Occipital lobe (tissue), 2 donors: ENCODE results near the gene MT2A. TPM values are rescaled to one million over a fixed set of nuclear protein-coding genes. Genes with fewer than 3 reads are reported as not detected.

Source experiments
- DNase-seq: peaks from one replicate; lab custom pipeline; 2025; lab: John Stamatoyannopoulos, UW
- total RNA-seq: library from RNA; depleted of rRNA; stranded (reverse); fragments of >200 nt; gene quantifications from one replicate; pipeline ENCODE4 v1.2.3, GENCODE V29; 2014

Gene MT2A
- total RNA-seq, 1 donor from 2014 or later: 2.3 TPM

DNA sequence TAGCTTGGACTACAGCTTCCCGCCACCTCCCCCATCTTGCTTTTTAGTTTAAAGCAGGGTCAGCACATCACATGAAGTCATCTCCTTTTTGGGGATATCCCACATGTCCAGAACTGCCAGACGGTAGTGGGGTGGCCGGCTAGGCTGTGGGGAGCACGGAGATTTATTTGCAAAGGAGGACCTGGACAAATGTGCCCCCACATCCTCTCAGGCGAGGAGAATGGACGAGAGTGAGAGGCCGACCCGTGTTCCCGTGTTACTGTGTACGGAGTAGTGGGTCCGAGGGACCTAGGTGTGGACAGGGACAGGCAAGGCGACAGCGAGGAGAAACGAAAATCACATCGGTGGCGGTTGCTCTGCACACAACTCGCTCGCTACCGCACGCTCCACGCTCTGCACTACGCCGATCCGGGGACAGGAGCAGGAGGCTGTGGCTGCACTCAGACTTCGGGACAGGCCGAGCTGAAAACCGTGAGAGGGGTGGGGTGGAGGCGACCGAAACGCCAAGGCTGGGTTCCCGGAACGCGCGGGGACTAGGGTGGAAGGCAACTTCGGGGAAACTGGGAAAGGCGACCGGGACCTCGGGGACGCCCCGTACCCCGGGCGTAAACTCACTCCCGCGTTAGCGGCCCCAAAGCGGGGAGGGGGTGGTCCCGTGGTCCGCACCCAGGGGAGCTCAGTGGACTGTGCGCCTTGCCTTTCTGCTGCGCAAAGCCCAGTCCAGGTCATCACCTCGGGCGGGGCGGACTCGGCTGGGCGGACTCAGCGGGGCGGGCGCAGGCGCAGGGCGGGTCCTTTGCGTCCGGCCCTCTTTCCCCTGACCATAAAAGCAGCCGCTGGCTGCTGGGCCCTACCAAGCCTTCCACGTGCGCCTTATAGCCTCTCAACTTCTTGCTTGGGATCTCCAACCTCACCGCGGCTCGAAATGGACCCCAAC is 29.7 kb downstream of the MT2A start, which contains the start of gene MT1A:
TSS of gene MT1A (plus strand) at position 853 of the 937 bp plus-strand sequence. CDS start at position 926, 73 bp downstream.
- DNase-seq: peak; percentile 41

GRCh38 chr16:56639045-56639444 is 30.7 kb downstream of the MT2A start:
- no peak for DNase-seq

GRCh38 chr16:56640076-56640475 is 31.7 kb downstream of the MT2A start:
- no peak for DNase-seq

DNA sequence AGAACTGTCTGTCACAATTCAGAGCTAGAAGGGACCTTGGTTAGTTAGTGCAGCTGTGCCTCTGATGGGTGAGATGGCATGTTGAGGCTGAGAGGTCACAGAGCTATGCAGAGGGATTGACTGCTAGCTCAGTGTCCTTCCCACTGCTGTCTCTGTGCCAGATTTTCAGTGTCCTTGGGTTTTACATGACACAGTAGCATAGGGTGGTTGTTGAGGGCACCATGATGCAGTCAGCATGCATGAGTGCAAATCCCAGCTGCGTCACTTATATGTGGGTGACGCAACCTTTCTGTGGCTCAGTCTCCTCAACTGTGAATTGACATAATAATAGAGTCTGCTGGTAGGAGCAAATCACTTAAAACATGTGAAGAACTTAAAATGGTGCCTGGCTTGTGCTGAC is 32.8 kb downstream of the MT2A start:
- no peak for DNase-seq

- DNase-seq: no peak
These were observed 34.8 kb downstream of the MT2A start for GRCh38 chr16:56643080-56643778.

- DNase-seq: no peak
These were observed 35.4 kb downstream of the MT2A start for GRCh38 chr16:56643833-56644232.

GRCh38 chr16:56645311-56645710 is 36.9 kb downstream of the MT2A start:
- no peak for DNase-seq

- no peak for DNase-seq
These were observed 37.5 kb downstream of the MT2A start for GRCh38 chr16:56645838-56646237.

- DNase-seq: no peak
These were observed 39.5 kb downstream of the MT2A start for GRCh38 chr16:56647641-56648431.

- DNase-seq: no peak
These were observed 40.9 kb downstream of the MT2A start for GRCh38 chr16:56649271-56649670.

DNA sequence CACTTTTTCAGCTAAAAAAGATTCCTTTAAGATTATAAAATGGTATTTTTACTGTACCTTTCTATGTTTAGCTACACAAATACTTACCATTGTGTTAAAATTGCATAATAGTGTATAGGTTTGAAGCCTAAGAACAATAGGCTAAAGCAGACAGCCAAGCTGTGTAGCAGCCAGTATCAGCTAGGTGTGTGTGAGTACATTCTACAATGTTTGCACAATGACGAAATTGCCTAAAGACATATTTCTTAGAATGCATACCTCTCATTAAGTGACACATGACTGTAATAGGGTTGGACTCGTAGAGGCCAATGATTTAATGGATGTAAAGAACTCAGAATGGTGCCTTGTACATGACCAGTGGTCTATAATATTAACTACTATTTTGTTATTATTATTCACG is 41.4 kb downstream of the MT2A start:
- DNase-seq: no peak

DNA sequence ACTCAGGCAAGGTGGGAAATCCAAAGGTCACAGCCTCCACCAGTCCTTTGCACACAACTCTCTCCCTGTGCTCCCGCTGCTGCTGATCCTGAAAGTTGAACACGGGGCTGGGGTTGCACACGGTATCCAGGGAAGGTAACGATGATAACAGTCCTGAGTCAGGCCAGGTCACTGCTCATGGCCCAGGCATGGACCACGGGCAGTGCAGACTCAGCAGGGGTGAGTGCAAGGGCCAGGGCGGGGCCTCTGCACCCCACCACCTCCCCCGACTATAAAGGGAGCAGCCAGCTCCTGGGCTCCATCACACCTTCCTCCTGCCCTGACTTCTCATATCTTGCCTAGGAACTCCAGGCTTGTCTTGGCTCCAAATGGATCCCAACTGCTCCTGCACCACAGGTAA is 43.2 kb downstream of the MT2A start, which contains the start of gene MT1B:
TSS of gene MT1B (plus strand) at position 301 of the 400 bp plus-strand sequence. CDS start at position 369, 68 bp downstream.
- DNase-seq: no peak

GRCh38 chr16:56652600-56652999 is 44.2 kb downstream of the MT2A start:
- no peak for DNase-seq

DNA sequence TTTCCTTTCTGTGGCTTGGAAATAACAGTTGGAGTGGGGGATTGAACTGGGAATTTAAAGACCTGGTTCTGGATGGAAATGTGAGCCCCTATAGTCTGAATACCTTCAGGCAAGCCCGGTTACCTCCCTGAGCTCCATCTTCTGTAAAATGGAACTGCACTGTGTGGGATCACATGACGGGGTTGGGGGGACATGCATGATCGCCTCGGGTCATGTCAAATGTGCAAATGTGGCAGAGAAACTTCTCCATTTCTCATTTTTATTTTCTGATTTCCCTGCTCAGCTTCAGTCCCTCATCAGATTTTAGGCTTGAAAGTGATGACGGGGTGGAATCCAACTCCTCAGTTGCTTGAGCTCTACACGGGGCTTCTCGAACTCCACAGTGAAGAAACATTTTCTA is 44.8 kb downstream of the MT2A start:
- DNase-seq: no peak

DNA sequence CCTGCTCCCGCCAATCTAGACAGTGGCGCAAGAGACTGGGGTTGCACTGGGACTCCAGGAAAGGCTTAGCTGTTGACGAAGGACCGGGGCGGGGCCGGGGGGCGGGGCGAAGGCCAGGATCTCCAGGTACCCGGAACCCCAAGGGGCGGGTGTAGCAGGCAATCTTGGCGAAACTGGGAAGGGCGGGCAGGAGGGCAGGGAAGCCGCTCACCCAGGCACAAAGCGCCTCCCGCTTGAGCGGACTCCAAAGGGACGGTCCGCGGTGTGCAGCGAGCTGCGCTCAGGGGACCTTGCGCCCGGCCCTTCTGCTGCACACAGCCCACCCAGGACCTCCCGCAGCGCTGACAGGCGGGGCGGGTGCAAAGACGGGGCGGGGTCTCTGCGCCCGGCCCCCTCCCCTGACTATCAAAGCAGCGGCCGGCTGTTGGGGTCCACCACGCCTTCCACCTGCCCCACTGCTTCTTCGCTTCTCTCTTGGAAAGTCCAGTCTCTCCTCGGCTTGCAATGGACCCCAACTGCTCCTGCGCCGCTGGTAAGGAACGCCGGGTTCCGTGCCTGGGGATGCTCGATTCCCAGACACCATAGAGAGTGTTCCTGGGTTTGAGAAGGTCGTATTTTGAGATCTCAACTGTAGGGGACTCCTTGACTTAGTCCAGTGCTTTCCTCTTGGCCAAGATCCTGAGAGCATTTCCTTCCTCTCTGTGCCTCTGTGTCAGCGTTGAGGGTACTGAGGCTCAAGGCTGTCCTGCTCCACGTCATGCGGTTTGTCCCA is 49.4 kb downstream of the MT2A start, which contains the start of gene MT1F:
TSS of gene MT1F (plus strand) at position 405 of the 772 bp plus-strand sequence. CDS start at position 505, 100 bp downstream.
- peak; percentile 21 for DNase-seq

DNA sequence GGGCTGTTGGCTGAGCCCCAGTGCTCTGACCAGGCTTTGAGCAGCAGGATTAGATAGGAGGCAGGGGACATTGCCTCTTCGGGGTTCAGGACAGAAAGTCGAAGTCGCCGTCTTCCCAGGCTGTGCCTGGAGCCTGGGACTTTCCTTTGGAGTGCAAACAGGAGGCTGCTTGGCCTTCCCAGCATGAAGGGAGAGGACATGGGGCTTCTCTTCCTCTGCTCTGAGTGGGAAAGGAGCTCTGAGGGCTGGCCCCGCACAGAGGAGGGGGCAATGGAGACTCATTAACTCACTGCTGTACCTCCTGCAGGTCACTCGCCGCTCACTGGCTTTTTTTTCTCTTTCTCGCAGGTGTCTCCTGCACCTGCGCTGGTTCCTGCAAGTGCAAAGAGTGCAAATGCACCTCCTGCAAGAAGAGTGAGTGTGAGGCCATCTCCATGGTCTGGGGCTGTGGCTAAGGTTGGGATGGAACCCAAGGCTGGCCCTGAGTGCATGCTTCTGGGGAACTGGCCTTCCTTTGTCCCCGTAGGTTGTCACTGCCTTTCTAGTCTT is 50.0 kb downstream of the MT2A start:
- DNase-seq: no peak
